GM21529 (cell line): ENCODE measurements around the gene C17orf113.

ENCODE experiments used
- ATAC-seq: cut with Tn5 transposase; IDR thresholded peaks from one replicate; pipeline ENCODE4 v1.9.1; 2021; ENCODE audit not compliant: unreplicated experiment

Gene C17orf113

GRCh38 chr17:42072323-42073187 lies 22.2 kb upstream of the C17orf113 start:
- no peak for ATAC-seq

- no peak for ATAC-seq
Observed at GRCh38 chr17:42071810-42072209, 21.4 kb upstream of the C17orf113 start.

GRCh38 chr17:42068979-42069378 lies 18.6 kb upstream of the C17orf113 start:
- no peak for ATAC-seq

- ATAC-seq = no peak
Observed at GRCh38 chr17:42067371-42068091, 17.1 kb upstream of the C17orf113 start.

- no peak for ATAC-seq
Observed at GRCh38 chr17:42065201-42065600, 14.8 kb upstream of the C17orf113 start.

- ATAC-seq = no peak
Observed at GRCh38 chr17:42062681-42063080, 12.3 kb upstream of the C17orf113 start.

GRCh38 chr17:42061646-42062487 lies 11.5 kb upstream of the C17orf113 start:
- no peak for ATAC-seq

- no peak for ATAC-seq
Observed at GRCh38 chr17:42060231-42060630, 9.8 kb upstream of the C17orf113 start.

- no peak for ATAC-seq
Observed at GRCh38 chr17:42059815-42060214, 9.4 kb upstream of the C17orf113 start.

GRCh38 chr17:42058063-42058462 lies 7.7 kb upstream of the C17orf113 start:
- no peak for ATAC-seq

GRCh38 chr17:42056635-42057034 lies 6.2 kb upstream of the C17orf113 start:
- no peak for ATAC-seq

GRCh38 chr17:42055496-42055895 lies 5.1 kb upstream of the C17orf113 start:
- ATAC-seq = no peak

GRCh38 chr17:42055027-42055426 lies 4.6 kb upstream of the C17orf113 start:
- ATAC-seq = no peak

GRCh38 chr17:42053731-42054500 lies 3.5 kb upstream of the C17orf113 start:
- no peak for ATAC-seq

GRCh38 chr17:42052346-42052877 lies 2.0 kb upstream of the C17orf113 start:
- no peak for ATAC-seq

GRCh38 chr17:42051645-42052044 lies 1.2 kb upstream of the C17orf113 start:
- no peak for ATAC-seq

GRCh38 chr17:42051013-42051400 lies 606 bp upstream of the C17orf113 start:
- no peak for ATAC-seq

- no peak for ATAC-seq
Observed at GRCh38 chr17:42049834-42050392, 488 bp downstream of the C17orf113 start.

- ATAC-seq = no peak
Observed at GRCh38 chr17:42047343-42047742, 3.1 kb downstream of the C17orf113 start.

- ATAC-seq = no peak
Observed at GRCh38 chr17:42045719-42046118, 4.7 kb downstream of the C17orf113 start.
